HepG2 (cell line): ENCODE measurements around the gene ATP8B2. TPM values are rescaled to one million over a fixed set of nuclear protein-coding genes. Genes with fewer than 3 reads are reported as not detected.

Experiments
- ATAC-seq: fragments of 200-7000 bp; cut with Tn5 transposase; 3 replicates; pipeline ENCODE4 v1.9.1; 2020; ENCODE audit warnings: mild to moderate bottlenecking, moderate library complexity
- BruUV-seq: library from RNA; stranded (reverse); fragments of 400-500 nt; replicated peaks from 2 replicates; lab custom pipeline; 2021; lab: Mats Ljungman, UMichigan
- CTCF ChIA-PET: fragments of 300-600 bp; formaldehyde crosslinking; extraction: SDS; loops from one replicate; lab custom pipeline; 2021; ENCODE audit warnings: low total read pairs, inconsistent platforms, low intra/inter-chr PET ratio; lab: Yijun Ruan, JAX
- POLR2A ChIA-PET: fragments of 350-600 bp; sonication (Branson Sonifier 250); formaldehyde crosslinking; loops from one replicate; lab custom pipeline; 2020; ENCODE audit warnings: antibody characterized with exemption, inconsistent platforms; lab: Yijun Ruan, JAX
- DNase-seq: peaks from one replicate; pipeline ENCODE4 v3.0.0-alpha.2; 2015; ENCODE audit warnings: low spot score
- FAIRE-seq: peaks from 3 replicates; lab custom pipeline; 2011; peaks lifted over from hg19 to GRCh38; lab: Jason Lieb, UNC
- H2AFZ ChIP-seq: one replicate; pipeline ENCODE4 v1.6.1; 2011; ENCODE audit warnings: low read length, inconsistent platforms
- H3K27ac ChIP-seq: fragments of 300-600 bp; 3 replicates; pipeline ENCODE4 v1.8.0; 2011; ENCODE audit warnings: mixed run types, mild to moderate bottlenecking, mixed read lengths, low read length, inconsistent platforms; ENCODE audit not compliant: insufficient read depth; ENCODE audit errors: extremely low read length
- H3K27me3 ChIP-seq, 2 experiments: fragments of 200-600 bp in 1 of 2; 2 replicates in 1 of 2; 3 replicates in 1 of 2; pipeline versions ENCODE4 v1.6.0 to v1.8.0; 2011; ENCODE audit warnings: low read length in 2 of 2, mild to moderate bottlenecking in 2 of 2, moderate library complexity in 2 of 2, inconsistent platforms in 1 of 2; ENCODE audit not compliant: insufficient read depth in 2 of 2, control insufficient read depth in 1 of 2
- H3K36me3 ChIP-seq, 2 experiments: fragments of 200-600 bp in 1 of 2; replicated peaks in 1 of 2; 2 replicates in 1 of 2; 3 replicates in 1 of 2; pipeline versions ENCODE4 v1.5.1 to v1.8.0; 2011; ENCODE audit warnings: low read length in 2 of 2, inconsistent platforms in 1 of 2; ENCODE audit not compliant: insufficient read depth in 2 of 2, control insufficient read depth in 1 of 2
- H3K4me1 ChIP-seq: 2 replicates; pipeline ENCODE4 v1.5.1; 2012; ENCODE audit warnings: low read length, inconsistent platforms; ENCODE audit not compliant: insufficient read depth
- H3K4me2 ChIP-seq: 2 replicates; pipeline ENCODE4 v1.6.0; 2011; ENCODE audit warnings: low read depth, low read length, inconsistent platforms
- H3K4me3 ChIP-seq, 3 experiments: fragments of 200-600 bp in 1 of 3; sonication (generic), shearing (Covaris generic) in 1 of 3; replicated peaks in 1 of 3; 2 replicates each; pipeline ENCODE4 v1.5.1; 2011 to 2016; ENCODE audit warnings: low read length in 3 of 3, inconsistent platforms in 2 of 3, low read depth in 2 of 3, mild to moderate bottlenecking in 2 of 3, control low read depth in 1 of 3, mixed read lengths in 1 of 3; ENCODE audit not compliant: insufficient read depth in 1 of 3
- H3K79me2 ChIP-seq: one replicate; pipeline ENCODE4 v1.6.1; 2011; ENCODE audit warnings: low read length, inconsistent platforms; ENCODE audit not compliant: insufficient read depth
- H3K9ac ChIP-seq: 2 replicates; pipeline ENCODE4 v1.6.0; 2011; ENCODE audit warnings: mild to moderate bottlenecking, low read depth, low read length, inconsistent platforms; ENCODE audit not compliant: insufficient read depth
- H3K9me3 ChIP-seq: 2 replicates; pipeline ENCODE4 v1.5.1; 2012; ENCODE audit warnings: mild to moderate bottlenecking, low read length
- H4K20me1 ChIP-seq: 2 replicates; pipeline ENCODE4 v1.6.0; 2011; ENCODE audit warnings: inconsistent platforms, mild to moderate bottlenecking, low read length, moderate library complexity; ENCODE audit not compliant: insufficient read depth
- ATF1 ChIP-seq: IDR thresholded peaks from 2 replicates; pipeline ENCODE4 v1.6.1; 2016; ENCODE audit warnings: mild to moderate bottlenecking, control low read depth
- MIER3 ChIP-seq: IDR thresholded peaks from 2 replicates; pipeline ENCODE4 v1.6.1; 2016; ENCODE audit warnings: missing compliant biosample characterization, borderline replicate concordance
- PAF1 ChIP-seq: IDR thresholded peaks from 2 replicates; pipeline ENCODE4 v1.6.1; 2016; ENCODE audit warnings: missing genetic modification reagents, missing compliant biosample characterization
- SCMH1 ChIP-seq: sonication (generic); formaldehyde crosslinking; IDR thresholded peaks from 2 replicates; pipeline ENCODE4 v1.9.0; 2021; ENCODE audit warnings: missing genetic modification reagents, mild to moderate bottlenecking, borderline replicate concordance
- SMARCC2 ChIP-seq: fragments of 450-650 bp; IDR thresholded peaks from 2 replicates; pipeline ENCODE4 v1.6.1; 2017; ENCODE audit warnings: antibody characterized with exemption, mild to moderate bottlenecking
- SNAPC2 ChIP-seq: sonication (generic); formaldehyde crosslinking; IDR thresholded peaks from 2 replicates; pipeline ENCODE4 v1.8.1; 2022; ENCODE audit warnings: mild to moderate bottlenecking, missing genetic modification reagents
- ZBTB34 ChIP-seq: sonication (generic); formaldehyde crosslinking; IDR thresholded peaks from 2 replicates; pipeline ENCODE4 v1.8.0; 2022; ENCODE audit warnings: mild to moderate bottlenecking, missing genetic modification reagents
- ZNF24 ChIP-seq: fragments of 450-650 bp; IDR thresholded peaks from 2 replicates; pipeline ENCODE4 v1.6.1; 2017; ENCODE audit warnings: antibody characterized with exemption, mild to moderate bottlenecking
- ZNF564 ChIP-seq: sonication (generic); formaldehyde crosslinking; IDR thresholded peaks from 2 replicates; pipeline ENCODE4 v1.8.1; 2023; ENCODE audit warnings: mild to moderate bottlenecking, missing genetic modification reagents
- WGBS: methylation state at CpG from one replicate; pipeline ENCODE4 v1.1.6; 2017; ENCODE audit warnings: low lambda C conversion rate; 5-methylcytosine and 5-hydroxymethylcytosine counted together
- in situ Hi-C: cut with HindIII; loops from 2 replicates; pipeline ENCODE4 v1.10.0; 2017; ENCODE audit warnings: low pct_unique_long_range_greater_than_20kb; ENCODE audit not compliant: extremely low pct_ligation_motif_present
- intact Hi-C: fragments of 100-400 bp; cut with micrococcal nuclease; formaldehyde crosslinking; loops from one replicate; pipeline ENCODE4 v1.10.0; 2022; ENCODE audit not compliant: unreplicated experiment
- polyA plus RNA-seq, 8 experiments: library from polyadenylated mRNA; depleted of rRNA in 3 of 8; stranded (reverse) in 7 of 8; unstranded in 1 of 8; fragments of >200 nt; fragmentation: Illumina TruSeq in 4 of 8; extraction: Trizol in 4 of 8; gene quantifications; 2 replicates each; pipeline versions ENCODE4 v1.2.1 to v1.2.3, GENCODE V29; 2011 to 2016; ENCODE audit warnings: low read depth in 4 of 8, missing spikeins in 1 of 8, mixed read lengths in 1 of 8; ENCODE audit not compliant: insufficient read depth in 1 of 8
- total RNA-seq, 5 experiments: library from RNA; depleted of rRNA; stranded (reverse); fragments of >200 nt; fragmentation: Illumina TruSeq; extraction: Trizol; gene quantifications; 2 replicates each; pipeline ENCODE4 v1.2.3, GENCODE V29; 2016; ENCODE audit warnings: low read depth in 1 of 5

ATP8B2 gene
- total and polyA plus RNA-seq, 2 of the 13 experiments (the other 11 are each of a cell fraction or from before 2014, with no cell fraction given): 20.4 to 39.3 TPM

- ATAC-seq: no peak
- Histone ChIP-seq H3K4me3 (no peak overlapping the region), H3K9ac (no peak overlapping the region), H3K79me2 (peaks cover 9% of the 10 kb centered on the region), H3K36me3 (no peaks in the 10 kb centered on the region), H3K4me2 (peak overlapping the region; percentile 88; the same call in 1 of the 2 replicates), H4K20me1 (no peaks in the 10 kb centered on the region), H2AFZ (no peak overlapping the region), H3K27ac (no peak overlapping the region), H3K27me3 (peaks cover 7 to 9% of the 10 kb centered on the region in 2 experiments; a peak in 3 of 5 replicates), H3K4me1 (peaks cover 32% of the 10 kb centered on the region), H3K9me3 (no peaks in the 10 kb centered on the region)
- CTCF ChIA-PET: interaction anchor here (1.1 to 4.4 kb wide), 3 partner anchors 12 to 21 kb away, joined by 3 to 100 read pairs (median 8); no protein-coding TSS in a partner anchor
- DNase-seq: no peak
- FAIRE-seq: no peak
- no TSS peak for BruUV-seq
- TF ChIP-seq SMARCC2 (no peak), SNAPC2 (CRISPR knock-in tag) (no peak), MIER3 (CRISPR knock-in tag) (no peak), PAF1 (CRISPR knock-in tag) (no peak), ZBTB34 (CRISPR knock-in tag) (no peak), SCMH1 (CRISPR knock-in tag) (no peak), ATF1 (CRISPR knock-in tag) (no peak), ZNF24 (no peak), ZNF564 (CRISPR knock-in tag) (no peak)
- POLR2A ChIA-PET: interaction anchor here (1.1 to 3.6 kb wide), 2 partner anchors 10 to 28 kb away, joined by 4 to 126 read pairs; no protein-coding TSS in a partner anchor
- intact Hi-C loops (no loop called here), in situ Hi-C loops (no loop called here)
- 67% methylated on average over 1 of the region's 2 CpGs for WGBS
Observed at GRCh38 chr1:154324241-154324640, 1.1 kb upstream of the ATP8B2 start.
